Upper lobe of left lung (tissue), 4 donors: ENCODE data around the gene PLXNA4.

ENCODE experiments used
- CTCF ChIP-seq, 6 experiments: fragments of 450-650 bp in 4 of 6; fragments of 200-600 bp in 2 of 6; sonication (generic) in 2 of 6; IDR thresholded peaks; one replicate each; pipeline ENCODE4 v1.5.1; 2016 to 2019; ENCODE audit warnings: antibody characterized with exemption in 6 of 6
- EP300 ChIP-seq, 4 donors: sonication (generic); formaldehyde crosslinking; IDR thresholded peaks; one replicate each; pipeline ENCODE4 v1.5.1; 2017; ENCODE audit warnings: antibody characterized with exemption in 4 of 4, control low read depth in 2 of 4
- POLR2A ChIP-seq, 4 donors: fragments of 450-650 bp; IDR thresholded peaks; one replicate each; pipeline ENCODE4 v1.5.1; 2016 to 2017; ENCODE audit warnings: antibody characterized with exemption in 4 of 4, mild to moderate bottlenecking in 2 of 4
- POLR2AphosphoS5 ChIP-seq, 2 donors: sonication (generic); formaldehyde crosslinking; IDR thresholded peaks; one replicate each; pipeline ENCODE4 v1.5.1; 2017; ENCODE audit warnings: antibody characterized with exemption in 2 of 2

GRCh38 chr7:132499487-132499886, 76.8 kb downstream of the PLXNA4 start:
- no peak for TF ChIP-seq POLR2AphosphoS5 (IDR thresholded peaks at IDR 0.05)
- TF ChIP-seq CTCF (IDR thresholded peaks at IDR 0.05) = no peak
- no peak for TF ChIP-seq EP300 (IDR thresholded peaks at IDR 0.05)
- no peak for TF ChIP-seq POLR2A (IDR thresholded peaks at IDR 0.05)
